ENCODE measurements around the gene TXLNG. TPM values are rescaled to one million over a fixed set of nuclear protein-coding genes. Genes with fewer than 3 reads are reported as not detected.

Gene TXLNG
- total and polyA plus RNA-seq, 2 of the 4 experiments (the other 2 are of a cell fraction), result 7.0 to 9.7 TPM

GRCh38 chrX:16876696-16877095 lies 90.4 kb downstream of the TXLNG start:
- Histone ChIP-seq H3K9ac (ENCODE audit: low read depth, low read length) (no peak overlapping the region), H4K91ac (ENCODE audit: insufficient read depth, low read depth, low read length) (no peak overlapping the region), H3K9me3 (ENCODE audit: control insufficient read depth, insufficient read depth, low read length) (no peaks in the 10 kb centered on the region), H3K4me1 (ENCODE audit: control insufficient read depth, insufficient read depth, low read length) (no peaks in the 10 kb centered on the region), H3K56ac (ENCODE audit: extremely low read depth, insufficient read depth, low read length) (no peak overlapping the region), H3K27me3 (ENCODE audit: control insufficient read depth, insufficient read depth, low read length) (peaks cover 16% of the 10 kb centered on the region), H3K36me3 (ENCODE audit: control insufficient read depth, insufficient read depth, low read length) (no peaks in the 10 kb centered on the region), H2BK15ac (ENCODE audit: low read depth, low read length) (no peak overlapping the region), H2AFZ (replicated peaks; ENCODE audit: low read length, poor library complexity) (no peak overlapping the region), H3K4me3 (ENCODE audit: insufficient read depth, low read depth, low read length) (no peak overlapping the region), H2AK9ac (replicated peaks; ENCODE audit: low read depth, low read length, poor library complexity) (no peak overlapping the region), H2BK5ac (ENCODE audit: low read depth, low read length, poor library complexity, severe bottlenecking) (no peak overlapping the region), H2BK120ac (ENCODE audit: low read depth, low read length) (no peak overlapping the region), H3K4me2 (ENCODE audit: low read depth, low read length) (no peak overlapping the region), H4K20me1 (ENCODE audit: insufficient read depth, low read length) (no peaks in the 10 kb centered on the region), H3K18ac (ENCODE audit: low read depth, low read length) (no peak overlapping the region), H3K23ac (ENCODE audit: low read depth, low read length) (no peak overlapping the region), H3K9me1 (ENCODE audit: insufficient read depth, low read length) (no peaks in the 10 kb centered on the region), H3K4ac (ENCODE audit: low read depth, low read length) (no peak overlapping the region), H4K5ac (ENCODE audit: low read depth, low read length) (no peak overlapping the region), H3K79me1 (ENCODE audit: low read depth in 1 of 2, low read length in 2 of 2) (no peaks in the 10 kb centered on the region), H3K14ac (replicated peaks; ENCODE audit: low read depth, low read length) (no peak overlapping the region), H3K27ac (ENCODE audit: insufficient read depth, low read length) (no peak overlapping the region), H2BK20ac (ENCODE audit: low read depth, low read length) (no peak overlapping the region), H4K8ac (ENCODE audit: low read depth in 2 of 2, low read length in 2 of 2) (no peak overlapping the region), H2AK5ac (ENCODE audit: low read depth, low read length) (no peak overlapping the region)
- ChIA-PET CTCF (no interaction called here), POLR2A (ENCODE audit: unreplicated experiment) (no interaction called here)
- TF ChIP-seq MXI1 (IDR thresholded peaks at IDR 0.05; ENCODE audit: borderline replicate concordance, low read depth, low read length) (no peak), USF2 (IDR thresholded peaks at IDR 0.05; ENCODE audit: low read depth, low read length) (no peak), MAZ (IDR thresholded peaks at IDR 0.05; ENCODE audit: borderline replicate concordance, low read depth, low read length) (no peak), RAD21 (IDR thresholded peaks at IDR 0.05; ENCODE audit: low read length) (no peak), CHD1 (IDR thresholded peaks at IDR 0.05; ENCODE audit: low read depth, low read length) (no peak), RFX5 (IDR thresholded peaks at IDR 0.05; ENCODE audit: low read depth, low read length) (no peak), FOS (IDR thresholded peaks at IDR 0.05; ENCODE audit: low read depth, low read length) (no peak), NFE2L2 (IDR thresholded peaks at IDR 0.05; ENCODE audit: low read depth, low read length) (no peak), MAFK (IDR thresholded peaks at IDR 0.05; ENCODE audit: low read depth, low read length) (no peak), BHLHE40 (IDR thresholded peaks at IDR 0.05; ENCODE audit: low read depth, low read length) (no peak)
- TF ChIP-seq, protein P1, sequence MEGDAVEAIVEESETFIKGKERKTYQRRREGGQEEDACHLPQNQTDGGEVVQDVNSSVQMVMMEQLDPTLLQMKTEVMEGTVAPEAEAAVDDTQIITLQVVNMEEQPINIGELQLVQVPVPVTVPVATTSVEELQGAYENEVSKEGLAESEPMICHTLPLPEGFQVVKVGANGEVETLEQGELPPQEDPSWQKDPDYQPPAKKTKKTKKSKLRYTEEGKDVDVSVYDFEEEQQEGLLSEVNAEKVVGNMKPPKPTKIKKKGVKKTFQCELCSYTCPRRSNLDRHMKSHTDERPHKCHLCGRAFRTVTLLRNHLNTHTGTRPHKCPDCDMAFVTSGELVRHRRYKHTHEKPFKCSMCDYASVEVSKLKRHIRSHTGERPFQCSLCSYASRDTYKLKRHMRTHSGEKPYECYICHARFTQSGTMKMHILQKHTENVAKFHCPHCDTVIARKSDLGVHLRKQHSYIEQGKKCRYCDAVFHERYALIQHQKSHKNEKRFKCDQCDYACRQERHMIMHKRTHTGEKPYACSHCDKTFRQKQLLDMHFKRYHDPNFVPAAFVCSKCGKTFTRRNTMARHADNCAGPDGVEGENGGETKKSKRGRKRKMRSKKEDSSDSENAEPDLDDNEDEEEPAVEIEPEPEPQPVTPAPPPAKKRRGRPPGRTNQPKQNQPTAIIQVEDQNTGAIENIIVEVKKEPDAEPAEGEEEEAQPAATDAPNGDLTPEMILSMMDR (conservative IDR thresholded peaks at IDR 0.05; ENCODE audit: low read depth, low read length), result no peak
- TF ChIP-seq, protein P2, sequence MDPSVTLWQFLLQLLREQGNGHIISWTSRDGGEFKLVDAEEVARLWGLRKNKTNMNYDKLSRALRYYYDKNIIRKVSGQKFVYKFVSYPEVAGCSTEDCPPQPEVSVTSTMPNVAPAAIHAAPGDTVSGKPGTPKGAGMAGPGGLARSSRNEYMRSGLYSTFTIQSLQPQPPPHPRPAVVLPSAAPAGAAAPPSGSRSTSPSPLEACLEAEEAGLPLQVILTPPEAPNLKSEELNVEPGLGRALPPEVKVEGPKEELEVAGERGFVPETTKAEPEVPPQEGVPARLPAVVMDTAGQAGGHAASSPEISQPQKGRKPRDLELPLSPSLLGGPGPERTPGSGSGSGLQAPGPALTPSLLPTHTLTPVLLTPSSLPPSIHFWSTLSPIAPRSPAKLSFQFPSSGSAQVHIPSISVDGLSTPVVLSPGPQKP (IDR thresholded peaks at IDR 0.05; ENCODE audit: borderline replicate concordance, low read depth, low read length), result no peak
- ATAC-seq (ENCODE audit: low read depth) (no peak), DNase-seq (no peak)
- dilution Hi-C loops (cut with HindIII; ENCODE audit: low sequenced_read_pairs, unreplicated experiment), result no loop called here
- in situ Hi-C loops (cut with MboI; ENCODE audit: low sequenced_read_pairs), result no loop called here
- intact Hi-C loops (cut with micrococcal nuclease), result no loop called here
- no TSS peak for BruUV-seq (replicated peaks)
- no CpG with 5 or more reads among the region's 1 CpG for WGBS, 2 experiments (ENCODE audit: extremely low coverage in 2 of 2, insufficient read length in 1 of 2)

All from IMR-90 (cell line).